ENCODE measurements around the gene ARCN1.

GRCh38 chr11:118605116-118605867 lies 33.1 kb downstream of the ARCN1 start:
- TF ChIP-seq CTCF (IDR thresholded peaks at IDR 0.05; ENCODE audit: poor library complexity, severe bottlenecking) (no peak), EZH2 (IDR thresholded peaks at IDR 0.05; ENCODE audit: borderline replicate concordance, insufficient read depth, low read length, poor library complexity, severe bottlenecking) (no peak), TAF1 (IDR thresholded peaks at IDR 0.05; ENCODE audit: low read depth) (no peak)
- TF ChIP-seq, protein P1, sequence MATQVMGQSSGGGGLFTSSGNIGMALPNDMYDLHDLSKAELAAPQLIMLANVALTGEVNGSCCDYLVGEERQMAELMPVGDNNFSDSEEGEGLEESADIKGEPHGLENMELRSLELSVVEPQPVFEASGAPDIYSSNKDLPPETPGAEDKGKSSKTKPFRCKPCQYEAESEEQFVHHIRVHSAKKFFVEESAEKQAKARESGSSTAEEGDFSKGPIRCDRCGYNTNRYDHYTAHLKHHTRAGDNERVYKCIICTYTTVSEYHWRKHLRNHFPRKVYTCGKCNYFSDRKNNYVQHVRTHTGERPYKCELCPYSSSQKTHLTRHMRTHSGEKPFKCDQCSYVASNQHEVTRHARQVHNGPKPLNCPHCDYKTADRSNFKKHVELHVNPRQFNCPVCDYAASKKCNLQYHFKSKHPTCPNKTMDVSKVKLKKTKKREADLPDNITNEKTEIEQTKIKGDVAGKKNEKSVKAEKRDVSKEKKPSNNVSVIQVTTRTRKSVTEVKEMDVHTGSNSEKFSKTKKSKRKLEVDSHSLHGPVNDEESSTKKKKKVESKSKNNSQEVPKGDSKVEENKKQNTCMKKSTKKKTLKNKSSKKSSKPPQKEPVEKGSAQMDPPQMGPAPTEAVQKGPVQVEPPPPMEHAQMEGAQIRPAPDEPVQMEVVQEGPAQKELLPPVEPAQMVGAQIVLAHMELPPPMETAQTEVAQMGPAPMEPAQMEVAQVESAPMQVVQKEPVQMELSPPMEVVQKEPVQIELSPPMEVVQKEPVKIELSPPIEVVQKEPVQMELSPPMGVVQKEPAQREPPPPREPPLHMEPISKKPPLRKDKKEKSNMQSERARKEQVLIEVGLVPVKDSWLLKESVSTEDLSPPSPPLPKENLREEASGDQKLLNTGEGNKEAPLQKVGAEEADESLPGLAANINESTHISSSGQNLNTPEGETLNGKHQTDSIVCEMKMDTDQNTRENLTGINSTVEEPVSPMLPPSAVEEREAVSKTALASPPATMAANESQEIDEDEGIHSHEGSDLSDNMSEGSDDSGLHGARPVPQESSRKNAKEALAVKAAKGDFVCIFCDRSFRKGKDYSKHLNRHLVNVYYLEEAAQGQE (IDR thresholded peaks at IDR 0.05; ENCODE audit: borderline replicate concordance): no peak
